Gastrocnemius medialis (tissue), 4 donors: ENCODE measurements around the gene TMEM209.

Source experiments
- CTCF ChIP-seq, 5 experiments: fragments of 450-650 bp in 3 of 5; fragments of 200-600 bp in 2 of 5; sonication (generic) in 2 of 5; IDR thresholded peaks in 4 of 5; conservative IDR thresholded peaks in 1 of 5; 1 replicate in 4 of 5; 2 replicates in 1 of 5; pipeline ENCODE4 v1.5.1; 2016 to 2019; ENCODE audit warnings: antibody characterized with exemption in 5 of 5, mild to moderate bottlenecking in 3 of 5, moderate library complexity in 3 of 5
- POLR2A ChIP-seq, 2 donors: fragments of 450-650 bp; IDR thresholded peaks; one replicate each; pipeline ENCODE4 v1.6.1; 2017; ENCODE audit warnings: antibody characterized with exemption in 2 of 2, mild to moderate bottlenecking in 2 of 2, moderate library complexity in 2 of 2

- no peak for TF ChIP-seq CTCF (IDR thresholded peaks at IDR 0.05 in 4 of 5, conservative IDR thresholded peaks at IDR 0.05 in 1 of 5)
- TF ChIP-seq POLR2A (IDR thresholded peaks at IDR 0.05) = no peak
Measured at GRCh38 chr7:130137207-130137606, 68.0 kb downstream of the TMEM209 start.
